Stimulated activated CD8-positive, alpha-beta memory T cell treated with anti-CD3 and anti-CD28 coated beads, Interleukin-4, amount 100 ng/mL, for 1 hour (primary cell): ENCODE results near the gene PTCH2.
"Not testable (repeated sequence)": the region's sequence is repeated elsewhere in the genome, so short reads cannot be mapped to it uniquely, and the experiment has no call there.

ENCODE experiments used
- DNase-seq, 2 donors: peaks; one replicate each; pipeline ENCODE4 v3.0.0-alpha.2; 2020; ENCODE audit warnings: low read depth in 2 of 2, low spot score in 1 of 2

Gene PTCH2

DNA sequence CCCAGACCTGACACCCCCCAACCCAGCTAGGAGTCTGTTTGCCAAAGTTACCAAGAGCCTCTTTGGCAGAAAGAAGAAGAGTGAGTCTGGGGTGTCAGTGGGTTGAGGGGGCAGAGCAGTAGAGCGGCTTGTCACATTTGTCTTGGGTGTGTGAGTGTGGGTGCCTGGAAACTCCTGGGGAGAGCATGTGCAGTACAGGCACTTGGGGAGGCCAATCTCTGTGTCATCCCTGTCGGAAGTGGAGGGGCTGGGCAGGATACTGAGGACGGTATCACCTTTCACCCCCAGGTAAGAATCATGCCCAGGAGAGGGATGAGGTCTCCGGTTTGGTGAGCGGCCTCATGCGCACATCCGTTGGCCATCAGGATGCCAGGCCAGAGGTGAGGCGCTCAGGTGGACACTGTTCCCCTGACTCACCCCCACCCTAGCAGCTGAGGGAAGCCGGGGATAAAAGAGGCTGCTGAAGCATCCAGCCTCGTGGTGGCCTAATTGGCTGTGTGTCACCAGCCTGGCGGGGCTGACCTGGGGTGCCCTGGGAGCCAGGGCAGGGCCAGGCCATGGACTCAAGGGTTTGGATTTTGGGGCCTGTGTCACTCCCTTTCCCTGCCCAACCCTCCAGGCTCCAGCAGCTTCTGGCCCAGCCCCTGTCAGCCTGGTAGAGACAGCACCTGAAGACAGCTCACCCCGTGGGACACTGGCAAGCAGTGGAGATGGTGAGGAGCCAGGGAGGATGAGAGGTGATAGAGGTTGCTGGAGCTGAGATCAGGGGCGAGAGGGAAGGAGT is 39.5 kb downstream of the PTCH2 start:
- DNase-seq = no peak

DNA sequence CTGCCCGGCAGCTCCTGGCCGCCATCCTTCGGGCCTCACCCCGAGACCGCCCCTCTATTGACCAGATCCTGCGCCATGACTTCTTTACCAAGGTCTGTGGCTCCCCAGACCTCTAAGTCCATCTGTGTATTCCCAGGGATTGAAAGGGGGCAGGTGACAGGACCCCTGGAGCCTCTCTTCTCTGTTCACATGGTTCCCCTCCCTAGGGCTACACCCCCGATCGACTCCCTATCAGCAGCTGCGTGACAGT is 40.1 kb downstream of the PTCH2 start:
- no peak for DNase-seq

DNA sequence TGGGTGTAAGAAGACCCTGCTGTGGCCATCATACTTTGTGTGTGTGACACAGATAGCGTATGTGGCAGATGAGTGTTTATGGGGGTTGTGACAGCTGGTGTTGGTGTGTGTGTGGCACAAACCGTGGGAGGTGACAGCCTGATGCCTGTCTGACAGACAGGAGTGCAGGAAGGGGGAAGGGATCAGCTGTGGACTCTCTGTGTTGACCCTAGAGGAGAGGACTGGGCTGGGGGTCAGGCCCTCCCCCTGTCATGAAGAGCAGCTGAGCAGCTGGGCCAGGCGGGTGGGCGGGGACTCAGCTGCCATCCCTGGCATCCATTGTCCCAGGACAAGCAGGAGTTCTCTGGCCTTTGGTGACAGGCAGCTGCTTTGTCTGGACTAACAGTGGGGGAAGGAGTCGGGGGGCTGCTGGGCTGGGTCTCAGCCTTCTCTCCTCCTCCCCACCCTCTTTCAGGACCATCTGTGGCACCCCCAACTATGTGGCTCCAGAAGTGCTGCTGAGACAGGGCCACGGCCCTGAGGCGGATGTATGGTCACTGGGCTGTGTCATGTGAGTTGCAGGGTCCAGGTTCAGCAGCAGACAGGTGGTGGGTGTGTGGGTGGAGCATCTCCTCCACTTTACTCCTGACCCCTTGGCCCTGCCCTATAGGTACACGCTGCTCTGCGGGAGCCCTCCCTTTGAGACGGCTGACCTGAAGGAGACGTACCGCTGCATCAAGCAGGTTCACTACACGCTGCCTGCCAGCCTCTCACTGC is 40.6 kb downstream of the PTCH2 start:
- DNase-seq = no peak

DNA sequence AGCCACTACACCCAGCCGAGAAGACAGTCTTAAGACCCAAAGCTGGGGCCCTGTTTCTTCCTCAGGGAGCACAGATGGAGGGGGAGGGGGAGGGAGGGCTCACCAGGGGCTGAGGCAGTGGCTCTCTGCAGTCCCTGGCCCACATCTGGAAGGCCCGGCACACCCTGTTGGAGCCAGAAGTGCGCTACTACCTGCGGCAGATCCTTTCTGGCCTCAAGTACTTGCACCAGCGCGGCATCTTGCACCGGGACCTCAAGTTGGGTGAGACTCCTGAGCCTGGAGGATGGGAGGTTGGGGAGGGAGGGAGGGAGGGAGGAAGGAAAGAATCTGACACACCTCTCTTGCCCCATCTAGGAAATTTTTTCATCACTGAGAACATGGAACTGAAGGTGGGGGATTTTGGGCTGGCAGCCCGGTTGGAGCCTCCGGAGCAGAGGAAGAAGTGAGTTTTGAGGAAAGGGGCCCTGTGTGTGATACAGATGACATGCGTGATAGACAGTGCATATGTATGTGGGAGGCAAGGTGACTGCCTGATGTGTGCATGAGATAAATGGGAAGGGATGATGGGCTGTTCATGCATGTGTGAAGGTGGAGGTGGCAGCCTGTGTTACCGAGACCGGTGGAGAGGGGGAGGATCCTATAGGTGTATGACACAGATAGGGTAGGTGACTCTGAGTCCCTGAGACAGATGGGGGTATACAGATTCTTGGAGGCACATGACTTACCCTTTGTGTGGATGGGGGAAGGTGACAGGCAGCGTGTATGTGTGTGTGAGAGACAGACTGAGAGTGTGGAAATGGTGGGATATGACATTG is 41.4 kb downstream of the PTCH2 start:
- DNase-seq = no peak

DNA sequence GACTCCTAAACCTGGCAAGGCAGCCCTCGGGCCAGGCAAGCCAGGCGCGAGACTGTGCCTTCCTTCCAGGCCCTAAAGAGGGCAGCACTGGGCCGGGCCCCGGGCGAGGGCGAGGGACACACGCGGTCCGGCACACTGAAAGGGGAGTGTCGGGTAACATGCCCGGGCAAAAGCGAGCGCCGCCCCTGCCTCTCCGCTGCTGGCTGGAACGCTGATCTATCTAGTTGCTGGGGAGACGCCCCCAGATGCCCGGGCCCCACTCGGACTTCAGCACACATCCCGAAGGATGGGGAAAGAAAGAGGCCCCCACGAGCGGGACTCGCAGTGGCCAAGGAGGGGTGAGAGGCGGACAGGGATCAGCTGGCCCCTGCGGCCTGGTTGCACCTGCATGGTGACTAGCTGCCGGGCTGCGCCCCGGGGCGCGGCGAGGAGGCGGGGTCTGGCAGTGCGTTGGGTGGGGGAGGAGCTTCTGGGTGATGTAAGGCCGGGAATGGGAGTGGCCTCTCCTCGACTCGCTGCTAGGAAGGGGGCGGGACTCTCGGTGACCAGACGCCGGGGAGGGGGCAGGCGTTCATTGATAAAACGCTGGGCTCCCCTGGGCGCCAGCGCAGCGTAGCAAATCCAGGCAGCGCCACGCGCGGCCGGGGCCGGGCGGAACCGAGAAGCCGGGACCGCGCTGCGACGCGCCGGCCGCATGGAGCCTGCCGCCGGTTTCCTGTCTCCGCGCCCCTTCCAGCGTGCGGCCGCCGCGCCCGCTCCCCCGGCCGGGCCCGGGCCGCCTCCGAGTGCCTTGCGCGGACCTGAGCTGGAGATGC is 43.1 kb downstream of the PTCH2 start, which contains the start of gene PLK3:
TSS of gene PLK3 (plus strand) at position 608 of the 815 bp plus-strand sequence. CDS start at position 695, 87 bp downstream.
- peak; percentile 94 to 97 for DNase-seq

DNA sequence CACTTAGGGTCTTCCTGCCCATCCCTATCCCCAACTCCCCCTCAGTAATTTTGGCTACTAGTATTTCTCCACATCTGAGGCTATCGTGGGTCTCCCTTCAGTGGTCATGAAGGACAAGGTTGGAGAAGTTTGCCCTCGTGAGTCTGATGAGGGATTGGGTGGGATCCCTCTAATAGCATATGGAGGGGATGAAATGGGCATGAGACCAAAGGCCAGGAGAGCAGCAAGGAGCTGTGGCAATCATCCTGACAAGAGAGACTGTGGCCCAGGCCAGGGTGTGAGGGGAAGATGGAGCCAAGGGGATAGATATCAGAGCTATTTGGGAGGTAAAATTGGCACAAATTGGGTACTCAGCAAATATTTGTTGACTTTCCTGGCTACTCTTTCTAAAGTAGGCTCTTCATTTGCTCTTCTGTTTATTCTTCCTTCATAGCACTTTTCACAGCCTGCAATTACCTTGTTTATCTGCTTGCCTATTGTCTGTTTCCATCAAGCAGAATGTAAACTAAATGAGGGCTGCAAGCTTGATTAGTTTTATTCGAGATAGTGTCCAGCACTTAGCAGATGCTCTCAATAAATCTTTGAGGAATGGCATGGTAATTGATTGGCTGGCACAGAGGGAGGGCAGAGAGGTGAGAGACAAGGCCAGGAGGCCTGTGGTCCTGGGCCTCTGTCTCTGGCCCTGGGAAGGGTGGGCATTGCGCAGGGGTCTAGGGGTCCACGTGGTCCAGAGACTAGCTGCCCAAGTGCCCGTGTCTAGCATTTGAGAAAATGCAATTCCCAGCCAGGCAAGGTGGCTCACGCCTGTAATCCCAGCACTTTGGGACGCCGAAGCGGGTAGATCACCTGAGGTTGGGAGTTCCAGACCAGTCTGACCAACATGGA is 44.3 kb downstream of the PTCH2 start:
- no peak for DNase-seq

DNA sequence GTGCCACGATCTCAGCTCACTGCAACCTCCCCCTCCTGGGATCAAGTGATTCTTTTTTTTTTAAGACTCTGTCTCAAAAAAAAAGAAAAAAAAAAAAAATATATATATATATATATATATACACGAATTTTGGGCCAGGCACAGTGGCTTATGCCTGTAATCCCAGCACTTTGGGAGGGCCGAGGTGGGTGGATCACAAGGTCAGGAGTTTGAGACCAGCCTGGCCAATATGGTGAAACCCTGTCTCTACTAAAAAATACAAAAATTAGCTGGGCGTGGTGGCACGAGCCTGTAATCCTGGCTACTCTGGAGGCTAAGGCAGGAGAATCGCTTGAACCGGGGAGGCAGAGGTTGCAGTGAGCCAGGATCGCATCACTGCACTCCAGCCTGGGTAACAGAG is 45.2 kb downstream of the PTCH2 start:
- DNase-seq = not testable (repeated sequence)

DNA sequence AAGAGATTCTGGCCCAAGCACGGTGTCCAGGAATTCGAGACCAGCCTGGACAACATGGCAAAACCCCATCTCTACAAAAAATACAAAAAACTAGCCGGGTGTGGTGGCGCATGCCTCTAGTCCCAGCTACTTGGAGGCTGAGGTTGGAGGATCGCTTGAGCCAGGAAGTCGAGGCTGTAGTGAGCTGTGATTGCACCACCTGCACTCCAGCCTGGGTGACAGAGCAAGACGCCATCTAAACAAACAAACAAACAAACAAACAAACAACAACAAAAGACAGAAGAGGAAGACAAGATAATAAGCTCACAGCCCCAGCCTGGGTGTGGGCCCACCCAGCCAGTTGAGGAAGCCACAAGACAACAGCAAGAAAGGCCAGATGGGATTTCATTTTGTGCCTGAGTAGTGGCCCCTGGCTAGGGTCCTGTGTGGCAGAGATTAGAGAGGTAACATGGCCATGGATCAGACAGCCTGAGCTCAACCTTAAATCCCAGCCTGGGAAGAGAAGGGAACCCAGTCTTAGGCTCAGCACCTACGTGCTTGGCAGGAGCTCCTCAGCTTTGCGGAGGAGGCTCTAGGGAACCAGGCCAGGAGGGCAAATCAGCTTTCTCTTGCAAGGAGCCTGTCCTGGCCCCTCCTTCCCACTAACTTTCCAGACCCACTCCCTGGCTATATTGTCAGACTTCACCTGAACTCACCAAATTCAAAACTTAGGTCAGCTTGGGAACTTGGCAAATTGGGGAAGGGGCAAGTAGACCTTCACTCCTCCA is 50.1 kb downstream of the PTCH2 start:
- DNase-seq = no peak

DNA sequence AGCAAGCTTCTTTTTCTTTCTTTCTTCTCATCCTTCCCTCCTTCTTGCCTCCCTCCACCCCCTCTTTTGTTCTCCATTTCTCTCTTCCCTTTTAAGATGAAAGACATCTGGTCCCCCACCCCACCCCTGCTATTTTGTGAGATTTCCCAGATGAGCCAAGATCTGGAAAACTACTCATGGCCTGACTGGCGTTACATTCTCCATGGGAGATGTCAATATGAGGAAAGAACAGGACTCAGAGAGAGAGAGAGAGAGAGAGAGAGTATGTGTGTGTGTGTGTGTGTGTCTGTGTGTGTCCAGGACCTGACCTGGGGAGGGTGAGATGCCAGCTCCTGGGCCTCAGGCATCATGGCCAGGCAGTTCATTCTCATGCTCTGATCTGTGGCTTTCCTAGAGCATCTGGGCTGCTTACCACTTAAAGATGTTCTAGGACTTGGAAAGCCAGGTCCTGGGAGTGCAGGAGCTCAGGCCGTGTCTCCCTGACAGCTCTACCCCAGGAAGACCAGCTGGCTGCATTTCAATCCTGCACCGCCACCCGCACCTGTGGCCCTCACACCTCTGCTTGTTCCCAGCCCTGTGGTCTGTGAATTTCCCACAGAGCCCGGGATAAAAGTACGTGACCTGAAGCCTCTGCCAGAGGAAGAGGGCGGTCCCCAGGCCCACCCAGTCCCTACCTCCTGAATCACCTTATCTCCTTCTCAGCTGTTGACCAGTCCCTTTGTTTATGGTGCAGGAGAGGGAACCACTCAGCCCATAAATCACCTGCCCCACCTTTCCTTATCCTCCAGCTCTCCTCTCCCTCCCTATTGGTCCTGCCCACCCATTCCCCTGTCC is 51.9 kb downstream of the PTCH2 start:
- no peak for DNase-seq

DNA sequence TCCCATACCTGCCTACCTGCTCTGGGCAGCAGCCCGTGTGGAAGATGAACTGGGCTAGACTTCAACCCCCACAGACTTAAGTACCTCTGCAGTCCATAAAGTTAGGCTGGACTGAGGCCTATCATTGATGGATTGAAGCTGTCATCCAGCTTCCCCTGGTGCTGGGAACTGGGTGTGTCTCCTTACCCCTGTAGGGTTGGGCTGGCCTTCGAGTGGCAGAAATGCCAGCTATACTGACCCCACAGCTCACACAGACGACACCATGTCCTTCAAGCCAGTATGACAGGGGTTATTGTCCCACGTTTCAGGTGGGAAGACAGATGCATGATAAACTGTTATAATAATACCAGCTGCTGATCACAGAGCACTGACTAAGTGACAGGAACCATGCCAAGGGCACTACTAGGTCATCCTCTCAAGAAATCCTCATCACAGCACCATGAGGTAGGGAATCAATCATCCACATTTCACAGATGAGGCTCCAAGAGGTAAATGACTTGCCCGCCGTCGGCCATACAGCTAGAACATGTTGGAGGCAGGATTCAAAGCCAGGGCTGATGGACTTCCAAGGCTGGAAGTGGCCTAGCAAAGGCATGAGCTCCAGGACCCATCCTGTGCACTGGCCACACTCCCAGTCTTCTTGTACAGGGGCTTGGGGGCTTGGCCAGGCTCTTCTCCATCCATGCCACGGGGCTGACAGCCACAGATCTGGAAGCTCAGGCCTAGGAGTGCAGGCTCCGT is 54.8 kb downstream of the PTCH2 start, which contains the start of gene BEST4:
TSS of gene BEST4 (minus strand) at position 51 of the 741 bp plus-strand sequence. CDS start 465 bp downstream, outside the sequence.
- DNase-seq = no peak

DNA sequence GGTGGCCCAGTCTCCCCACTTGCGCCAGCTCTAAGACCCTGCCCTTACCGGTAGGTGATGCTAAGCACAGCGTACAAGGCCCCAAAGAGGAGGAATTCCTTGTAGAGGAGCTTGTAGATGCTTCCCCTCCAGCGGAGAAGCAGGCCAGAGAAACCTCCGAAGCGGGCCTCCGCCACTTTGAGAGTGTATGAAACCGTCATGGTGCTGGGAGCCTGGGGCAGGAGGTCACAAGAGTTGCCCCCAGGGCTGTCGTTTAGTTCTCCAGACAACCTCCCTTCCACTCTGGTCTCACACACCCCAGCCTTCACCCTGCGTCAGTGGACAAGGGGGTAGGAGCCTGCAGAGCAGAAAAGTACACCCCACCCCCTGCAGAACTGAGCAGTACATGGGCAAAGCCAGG is 55.5 kb downstream of the PTCH2 start:
- no peak for DNase-seq

DNA sequence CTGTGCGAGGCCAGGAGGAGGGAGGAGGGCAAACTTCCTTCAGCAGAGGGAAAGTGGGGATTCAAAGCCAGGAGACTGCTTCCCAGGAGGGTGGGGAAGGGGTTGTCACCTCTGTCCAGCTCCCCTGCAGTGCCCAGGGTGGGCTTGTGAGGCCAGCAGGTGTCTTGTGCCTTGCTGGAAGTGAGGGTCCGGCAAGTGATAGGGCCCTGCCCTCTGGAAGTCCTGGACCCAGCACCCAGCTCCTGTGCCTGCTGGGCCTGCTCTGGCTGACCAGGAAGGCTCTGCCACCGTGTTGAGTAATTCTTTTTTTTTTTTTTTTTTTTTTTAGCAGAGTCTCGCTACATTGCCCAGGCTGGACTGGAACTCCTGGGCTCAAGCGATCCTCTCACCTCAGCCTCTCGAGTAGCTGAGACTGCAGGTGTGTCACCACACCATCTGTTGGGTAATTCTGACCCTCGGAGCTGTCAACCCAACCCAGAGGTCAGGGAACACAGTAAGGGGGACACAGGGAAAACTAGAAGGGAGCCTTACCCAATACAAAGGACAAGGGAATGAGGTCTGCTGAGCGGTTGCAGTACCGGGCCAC is 56.1 kb downstream of the PTCH2 start:
- DNase-seq = no peak

DNA sequence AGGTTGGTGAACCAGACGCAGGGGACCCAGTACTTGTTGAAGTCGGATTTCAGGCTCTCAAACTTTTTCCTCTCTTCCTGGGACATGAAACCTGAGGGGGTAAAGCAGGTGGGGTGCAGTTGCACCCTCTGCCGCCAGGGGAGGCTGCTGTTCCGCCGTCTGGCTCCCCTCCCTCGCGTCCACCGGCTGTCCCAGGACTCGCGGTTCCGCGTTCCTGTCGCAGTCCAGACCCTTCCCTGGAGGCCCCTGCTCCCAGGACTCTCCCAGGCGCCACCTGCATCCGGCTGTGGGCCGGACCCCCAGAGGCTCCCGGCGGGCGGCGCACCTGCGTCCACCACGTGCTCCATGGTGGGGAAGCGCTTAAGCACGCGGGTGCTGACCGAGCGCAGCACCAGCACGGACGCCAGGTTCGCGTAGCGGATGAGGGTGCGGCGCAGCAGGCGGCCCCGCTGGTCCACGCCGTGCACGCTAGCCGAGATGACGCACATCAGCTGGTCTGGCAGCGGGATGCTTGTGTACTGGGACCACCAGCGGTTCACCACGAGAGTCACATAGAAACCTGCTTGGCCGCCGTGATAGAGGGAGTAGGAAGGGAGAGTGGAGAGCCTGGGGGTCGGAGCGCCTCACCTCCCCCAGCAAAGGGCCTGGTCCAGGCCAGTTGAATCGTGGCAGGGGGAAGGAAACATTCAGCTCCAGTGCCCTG is 56.8 kb downstream of the PTCH2 start:
- peak in 1 of 2 donors; percentile 63 for DNase-seq

DNA sequence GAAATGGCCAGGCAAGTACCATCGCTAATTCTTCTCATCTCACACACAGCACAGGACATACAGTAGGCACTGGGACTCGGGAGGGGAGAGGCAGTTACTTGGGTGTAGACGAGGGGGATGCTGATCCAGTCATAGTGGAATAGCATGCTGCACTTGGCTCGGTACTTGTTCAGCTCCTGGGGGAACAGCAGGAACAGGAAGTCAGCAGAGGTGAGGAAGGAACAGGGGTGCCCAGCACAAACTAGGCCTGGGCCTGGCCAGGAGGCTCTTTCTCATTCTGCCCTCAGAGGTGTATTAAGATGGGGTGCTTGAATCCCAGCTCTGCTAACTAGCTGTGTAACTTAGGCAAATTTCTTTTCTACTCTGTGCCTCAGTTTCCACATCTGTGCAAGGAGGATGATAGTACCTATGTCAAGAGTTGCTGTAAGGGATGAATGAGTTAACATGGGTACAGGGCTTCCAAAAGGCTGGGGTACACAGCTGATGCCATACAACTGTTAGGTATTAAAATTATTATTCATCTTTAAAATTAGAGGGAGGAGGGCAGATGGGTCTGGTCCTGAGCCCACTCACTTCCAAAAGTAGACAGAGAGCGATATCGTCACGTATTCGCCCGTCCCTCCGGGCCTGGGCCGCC is 57.4 kb downstream of the PTCH2 start:
- DNase-seq = no peak

DNA sequence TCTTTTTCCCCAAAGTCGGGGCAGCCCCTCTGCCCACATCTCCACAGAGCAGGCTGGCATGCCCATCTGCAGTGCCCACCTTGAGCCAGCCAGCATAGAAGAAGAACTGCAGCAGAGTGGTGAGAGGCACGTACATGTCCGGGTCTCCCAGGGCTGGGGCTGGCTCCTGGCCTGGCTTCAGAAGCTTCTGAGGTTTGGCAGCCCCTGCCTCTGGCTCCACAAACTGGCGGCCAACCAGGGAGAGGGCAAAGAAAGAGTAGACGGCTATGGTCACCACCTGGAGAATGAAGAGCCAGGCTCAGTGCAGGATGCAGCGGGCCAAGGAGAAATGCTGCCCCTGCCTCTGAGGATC is 58.0 kb downstream of the PTCH2 start:
- DNase-seq = no peak
